DMS53 treated with DMSO at 0.1 percent for 48 hours (cell line): Measurements from ENCODE around the gene POU4F1.
A peak's percentile ranks its signal among the peaks of the same experiment; 100 is the strongest.
"Not testable (repeated sequence)": the region's sequence is repeated elsewhere in the genome, so short reads cannot be mapped to it uniquely, and the experiment has no call there.

Experiments
- DNase-seq: peaks from one replicate; lab custom pipeline; 2025; ENCODE audit not compliant: unreplicated experiment; lab: John Stamatoyannopoulos, UW

The POU4F1 gene, protein sequence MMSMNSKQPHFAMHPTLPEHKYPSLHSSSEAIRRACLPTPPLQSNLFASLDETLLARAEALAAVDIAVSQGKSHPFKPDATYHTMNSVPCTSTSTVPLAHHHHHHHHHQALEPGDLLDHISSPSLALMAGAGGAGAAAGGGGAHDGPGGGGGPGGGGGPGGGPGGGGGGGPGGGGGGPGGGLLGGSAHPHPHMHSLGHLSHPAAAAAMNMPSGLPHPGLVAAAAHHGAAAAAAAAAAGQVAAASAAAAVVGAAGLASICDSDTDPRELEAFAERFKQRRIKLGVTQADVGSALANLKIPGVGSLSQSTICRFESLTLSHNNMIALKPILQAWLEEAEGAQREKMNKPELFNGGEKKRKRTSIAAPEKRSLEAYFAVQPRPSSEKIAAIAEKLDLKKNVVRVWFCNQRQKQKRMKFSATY

DNA sequence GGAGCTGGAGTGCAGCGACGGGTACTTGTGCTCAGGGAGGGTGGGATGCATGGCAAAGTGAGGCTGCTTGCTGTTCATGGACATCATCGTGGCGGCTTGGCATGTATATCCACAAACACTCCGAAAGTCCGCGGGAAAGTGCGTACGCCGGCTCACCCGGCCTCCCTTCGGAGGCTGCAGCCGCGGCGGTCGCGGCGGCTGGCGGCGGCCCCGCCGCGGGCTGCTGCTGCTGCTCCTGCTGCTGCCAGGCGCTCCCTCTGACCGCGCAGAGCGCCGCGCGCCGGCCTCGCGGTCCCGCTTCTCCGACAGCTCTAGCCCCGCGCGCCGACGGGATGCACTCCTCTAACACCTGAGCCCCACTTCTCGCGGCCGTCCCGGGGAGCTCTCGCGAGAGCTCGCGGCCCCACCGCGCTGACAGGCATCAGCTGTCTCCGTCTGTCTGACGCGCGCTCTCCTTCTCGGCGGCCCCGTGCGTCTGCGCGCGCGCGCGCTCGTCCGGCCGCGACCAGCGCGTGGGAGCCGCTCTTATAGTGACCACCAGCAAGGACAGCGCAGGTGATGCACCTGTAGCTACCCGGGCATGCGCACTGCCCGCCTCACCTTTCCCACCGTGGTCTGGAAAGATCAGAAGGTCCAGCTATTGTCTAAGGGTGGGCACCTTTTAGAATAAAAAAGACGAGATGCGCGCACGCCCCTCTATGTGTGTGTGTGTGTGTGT, at the start of gene POU4F1:
TSS of gene POU4F1 (minus strand) at position 313 of the 718 bp plus-strand sequence. CDS start at position 87, 226 bp downstream.
- DNase-seq: peak; percentile 48

DNA sequence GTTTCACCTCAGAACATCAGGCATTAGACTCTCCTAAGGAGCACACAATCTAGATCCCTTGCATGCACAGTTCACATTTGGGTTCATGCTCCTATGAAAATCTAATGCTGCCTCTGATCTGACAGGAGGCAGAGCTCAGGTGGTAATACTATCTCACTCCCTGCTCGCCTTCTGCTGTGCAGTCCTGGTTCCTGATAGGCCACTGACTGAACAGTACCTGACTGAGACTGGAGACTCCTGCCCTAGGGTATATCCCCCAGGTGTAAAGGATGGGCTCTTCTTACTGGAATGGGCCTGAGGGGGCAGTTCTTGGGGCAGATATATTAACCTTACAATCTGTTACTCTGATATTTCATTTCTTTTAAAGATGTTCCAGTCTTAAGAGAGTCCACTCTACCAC, 49.3 kb upstream of the POU4F1 start:
- DNase-seq: no peak

DNA sequence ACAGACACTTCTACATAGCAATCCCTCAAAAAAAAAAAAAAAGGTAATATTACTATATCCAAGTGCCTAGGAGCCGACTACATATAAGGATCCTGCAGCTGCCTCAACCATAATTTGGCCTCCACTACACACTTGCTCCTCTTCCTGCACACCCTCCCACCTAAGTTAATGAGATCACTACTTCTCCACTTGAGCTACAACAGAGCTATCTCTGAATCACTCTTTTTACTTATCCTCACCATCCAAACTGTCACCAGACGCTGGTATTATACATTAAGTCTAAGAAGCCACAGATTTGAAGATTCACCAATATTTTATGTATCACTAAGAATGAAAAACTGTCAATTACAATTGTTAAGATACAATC, 47.3 kb upstream of the POU4F1 start:
- no peak for DNase-seq

DNA sequence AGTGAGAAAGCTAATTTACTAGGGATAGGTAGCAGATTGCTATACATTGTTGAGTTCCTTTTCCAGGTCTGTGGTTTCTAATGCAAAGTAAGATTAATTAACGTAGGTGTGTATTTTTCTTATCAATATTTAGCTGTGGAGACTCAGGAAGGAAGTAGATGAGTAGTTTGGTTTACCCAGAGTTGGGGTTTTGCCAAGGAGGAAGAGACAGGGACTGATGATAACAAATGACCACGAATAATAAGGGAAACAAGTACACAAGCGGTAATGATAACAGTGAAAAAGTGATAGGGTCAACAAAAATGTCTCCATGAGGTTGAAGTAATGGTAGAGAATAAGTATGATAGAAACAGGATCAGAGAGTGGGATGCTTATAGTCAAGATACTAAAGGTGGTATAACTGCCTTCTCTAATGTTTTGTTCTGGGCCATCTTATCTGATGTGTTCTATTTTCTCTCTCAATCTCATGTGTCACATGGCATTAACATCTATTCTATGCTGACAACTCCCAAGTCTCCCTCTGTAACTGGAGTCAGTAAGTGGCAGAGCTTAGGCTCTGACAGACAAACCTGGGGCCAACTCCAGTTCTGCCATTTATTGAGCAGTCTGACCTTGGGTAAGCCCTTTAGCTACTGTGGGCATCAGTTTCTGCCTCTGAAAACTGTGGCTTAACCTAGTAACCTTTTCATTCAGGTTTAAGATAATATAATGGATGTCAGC, 46.8 kb upstream of the POU4F1 start:
- no peak for DNase-seq

DNA sequence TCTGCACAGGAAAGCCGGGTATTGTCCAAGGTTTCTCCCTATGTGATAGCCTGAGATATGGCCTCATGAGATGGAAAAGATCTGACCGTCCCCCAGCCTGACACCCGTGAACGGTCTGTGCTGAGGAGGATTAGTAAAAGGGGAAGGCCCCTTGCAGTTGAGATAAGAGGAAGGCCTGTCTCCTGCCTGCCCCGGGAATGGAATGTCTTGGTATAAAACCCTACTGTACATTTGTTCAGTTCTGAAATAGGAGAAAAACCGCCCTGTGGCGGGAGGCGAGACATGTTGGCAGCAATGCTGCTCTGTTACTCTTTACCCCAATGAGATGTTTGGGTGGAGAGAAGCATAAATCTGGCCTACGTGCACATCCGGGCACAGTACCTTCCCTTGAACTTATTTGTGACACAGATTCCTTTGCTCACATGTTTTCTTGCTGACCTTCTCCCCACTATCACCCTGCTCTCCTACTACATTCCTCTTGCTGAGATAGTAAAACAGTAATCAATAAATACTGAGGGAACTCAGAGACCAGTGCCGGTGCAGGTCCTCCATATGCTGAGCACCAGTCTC, 43.8 kb upstream of the POU4F1 start:
- not testable (repeated sequence) for DNase-seq

DNA sequence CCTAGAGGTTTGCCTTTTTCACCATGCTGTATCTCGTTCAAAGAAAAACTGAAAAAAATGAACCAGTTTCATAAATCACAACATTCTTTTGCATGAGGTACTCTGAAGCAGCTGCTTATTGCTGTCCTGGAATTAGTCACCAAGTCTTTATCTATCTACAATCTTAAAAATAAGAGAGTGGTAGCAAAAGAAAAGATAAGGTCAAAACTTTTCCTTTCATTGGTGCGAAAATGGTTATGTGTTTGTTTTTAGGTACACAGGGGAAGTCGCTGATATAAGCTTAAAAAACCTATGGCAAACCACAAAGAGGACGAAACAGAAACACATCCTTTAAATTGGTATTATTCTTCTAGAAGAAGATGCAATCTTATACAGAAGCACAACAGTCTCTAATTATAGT, 34.9 kb upstream of the POU4F1 start:
- no peak for DNase-seq

DNA sequence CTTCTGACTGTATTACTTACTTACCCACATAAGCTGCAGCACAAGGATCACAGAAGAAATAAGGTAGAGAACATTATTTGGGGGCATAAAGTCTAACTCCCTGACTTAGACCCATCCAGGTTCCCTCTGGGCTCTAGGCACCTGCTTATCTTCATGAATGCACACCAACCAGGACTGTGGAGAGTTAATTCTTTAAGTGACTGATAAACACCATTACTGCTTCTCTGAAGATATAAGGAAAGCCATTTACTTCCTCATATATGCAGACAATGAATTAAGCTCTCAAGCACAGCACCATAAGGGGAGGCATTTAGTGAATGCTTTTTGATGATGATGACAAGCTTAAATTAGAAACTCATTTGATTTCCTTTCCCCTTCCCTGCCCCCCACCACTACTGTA, 33.1 kb upstream of the POU4F1 start:
- DNase-seq: no peak

DNA sequence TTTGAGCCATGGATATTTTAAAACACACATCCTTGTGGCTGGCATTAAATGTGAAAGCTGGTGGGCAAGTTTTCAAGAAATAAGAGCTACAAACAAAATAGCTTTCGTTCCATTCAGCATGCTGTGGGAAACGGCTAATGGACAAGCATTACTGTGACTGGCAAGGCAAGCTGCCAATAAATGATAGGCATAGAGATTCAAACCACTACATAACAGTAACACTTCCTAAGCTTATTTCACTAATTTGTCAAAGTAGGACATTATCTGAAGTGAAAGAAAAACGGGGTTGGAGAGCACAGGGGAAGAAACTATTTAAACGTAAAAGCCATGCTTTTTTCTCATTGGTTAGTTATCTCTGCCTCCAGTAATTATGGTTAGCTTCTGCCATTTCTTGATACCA, 29.6 kb upstream of the POU4F1 start:
- DNase-seq: no peak

DNA sequence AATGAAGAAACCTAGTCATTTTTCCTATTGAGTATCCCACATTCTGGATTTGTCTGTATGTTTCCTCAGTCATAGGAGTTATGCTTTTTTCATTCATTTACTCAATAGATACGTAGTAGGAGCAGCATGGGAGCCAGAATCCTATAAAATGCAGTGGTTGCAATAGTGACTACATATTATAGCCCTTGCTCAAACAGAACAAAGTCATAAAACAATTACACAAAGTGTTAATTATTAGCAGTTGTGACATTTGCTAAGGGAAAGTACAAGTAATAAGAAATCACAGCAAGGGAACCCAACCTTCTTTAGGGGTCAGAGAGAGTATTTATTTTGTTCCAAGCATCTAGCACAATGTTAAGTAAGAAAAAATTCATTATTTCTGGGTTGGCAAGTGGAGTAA, 27.7 kb upstream of the POU4F1 start:
- no peak for DNase-seq

DNA sequence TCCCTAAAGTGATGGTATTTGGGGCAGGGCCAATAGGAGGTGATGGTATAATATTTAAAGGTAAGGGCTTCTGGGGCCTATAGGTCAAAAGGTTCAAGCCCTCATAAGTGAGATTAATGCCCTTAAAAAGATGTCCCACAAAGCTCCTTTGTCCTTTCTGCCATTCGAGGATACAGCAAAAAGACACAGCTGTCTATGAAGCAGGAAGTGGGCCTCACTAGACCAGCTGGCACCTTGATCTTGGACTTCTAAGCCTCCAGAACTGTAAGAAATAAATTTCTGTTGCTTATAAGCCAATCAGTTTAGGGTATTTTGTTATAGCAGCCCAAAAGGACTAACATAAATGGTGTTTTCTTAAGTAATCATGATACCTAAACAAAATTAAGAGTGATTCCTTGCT, 27.2 kb upstream of the POU4F1 start:
- DNase-seq: no peak

DNA sequence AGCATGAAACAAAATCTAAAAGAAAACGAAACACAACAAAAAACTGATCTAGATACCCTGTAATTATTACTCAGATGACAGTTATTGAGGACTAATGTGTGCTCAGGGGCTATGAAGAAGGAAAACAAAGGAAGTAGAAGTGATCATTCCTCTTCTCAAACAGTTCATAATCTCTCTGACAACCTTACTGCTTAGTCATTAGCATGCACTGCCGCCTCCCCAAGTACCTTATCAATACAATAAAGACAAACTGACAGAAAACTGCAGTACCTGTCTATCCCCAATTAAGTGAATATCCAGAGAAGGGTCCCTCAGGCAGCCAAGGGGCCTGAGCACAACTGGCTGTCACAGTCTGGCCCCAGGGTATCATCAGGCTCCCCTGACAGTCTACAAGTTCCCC, 22.0 kb upstream of the POU4F1 start:
- DNase-seq: no peak

DNA sequence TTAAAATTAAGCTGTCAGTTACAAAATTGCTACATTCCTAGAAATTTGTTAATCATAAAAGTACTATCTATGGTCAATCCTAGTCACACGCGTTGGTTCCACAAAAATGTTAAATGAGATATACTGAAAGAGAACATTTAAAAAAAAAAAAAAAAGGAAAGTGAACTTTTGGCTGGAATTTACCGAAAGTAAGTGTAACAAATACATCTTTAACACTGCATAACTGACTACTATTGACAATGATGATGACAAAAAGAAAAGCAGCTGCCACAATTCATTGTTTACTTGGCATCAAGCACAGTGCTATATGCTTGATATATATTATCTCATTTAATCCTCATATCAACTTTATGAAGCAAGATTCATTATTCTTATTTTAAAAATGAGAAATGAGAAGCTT, 19.8 kb upstream of the POU4F1 start:
- no peak for DNase-seq

DNA sequence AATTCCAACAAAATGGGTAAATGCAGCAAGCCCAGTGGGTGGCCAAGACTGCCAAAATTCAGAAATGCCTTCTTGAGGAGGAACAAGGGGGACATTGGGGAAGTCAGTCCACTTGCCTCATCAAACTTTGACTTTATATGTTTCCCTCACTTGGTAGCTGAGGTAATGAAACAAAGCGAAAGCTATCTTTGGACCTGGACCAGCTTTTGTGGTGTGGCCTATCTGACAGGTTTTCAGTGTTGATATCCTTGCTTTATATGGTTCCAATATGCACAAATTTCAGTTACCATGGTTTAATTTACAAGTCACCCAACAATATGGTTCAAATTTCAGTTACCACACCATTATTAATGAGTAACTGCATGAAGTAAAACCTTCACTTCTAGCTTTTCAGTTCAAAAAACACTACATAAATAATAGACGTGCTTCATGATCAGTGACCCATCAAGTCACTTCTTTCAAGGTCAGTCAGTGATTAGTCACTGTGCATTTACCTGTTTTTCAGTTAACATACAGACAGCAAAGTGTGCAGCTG, 17.7 kb upstream of the POU4F1 start:
- DNase-seq: peak; percentile 30

DNA sequence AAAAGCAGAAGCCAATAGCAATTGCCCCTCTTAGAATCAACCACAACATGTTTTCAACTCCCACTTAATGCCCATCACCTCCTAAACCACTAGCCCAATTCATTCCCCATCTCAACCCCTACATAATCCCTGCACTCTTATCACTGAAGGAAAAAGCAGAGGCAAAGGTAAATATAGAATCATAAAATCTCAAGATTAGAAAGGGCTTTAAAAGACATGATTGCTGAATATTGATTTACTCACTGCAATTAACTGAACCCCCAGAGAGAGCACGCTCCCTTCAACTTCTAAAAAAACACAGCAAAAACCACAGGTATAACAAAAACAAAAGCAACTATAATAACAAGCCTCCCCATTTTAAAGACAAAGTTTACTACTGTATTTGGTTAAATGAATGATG, 15.1 kb upstream of the POU4F1 start:
- DNase-seq: no peak

DNA sequence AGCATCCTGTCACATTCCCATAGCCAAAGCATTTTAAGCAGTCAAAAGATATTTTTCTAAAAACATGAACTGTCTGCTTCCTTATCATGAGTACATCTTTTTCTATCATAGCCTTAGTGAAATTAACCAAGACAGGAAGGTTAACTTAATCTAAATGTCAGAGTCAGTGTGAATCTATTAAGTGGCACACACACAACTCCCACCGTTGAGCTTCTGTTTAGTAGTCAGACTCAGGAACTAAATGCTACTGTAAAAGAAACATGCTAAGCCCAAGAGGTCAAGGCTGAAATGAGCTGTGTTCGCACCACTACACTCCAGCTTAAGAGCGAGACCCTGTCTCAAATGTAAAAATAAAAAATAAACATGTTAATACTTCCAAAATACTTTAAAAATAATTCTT, 7.7 kb upstream of the POU4F1 start:
- no peak for DNase-seq

DNA sequence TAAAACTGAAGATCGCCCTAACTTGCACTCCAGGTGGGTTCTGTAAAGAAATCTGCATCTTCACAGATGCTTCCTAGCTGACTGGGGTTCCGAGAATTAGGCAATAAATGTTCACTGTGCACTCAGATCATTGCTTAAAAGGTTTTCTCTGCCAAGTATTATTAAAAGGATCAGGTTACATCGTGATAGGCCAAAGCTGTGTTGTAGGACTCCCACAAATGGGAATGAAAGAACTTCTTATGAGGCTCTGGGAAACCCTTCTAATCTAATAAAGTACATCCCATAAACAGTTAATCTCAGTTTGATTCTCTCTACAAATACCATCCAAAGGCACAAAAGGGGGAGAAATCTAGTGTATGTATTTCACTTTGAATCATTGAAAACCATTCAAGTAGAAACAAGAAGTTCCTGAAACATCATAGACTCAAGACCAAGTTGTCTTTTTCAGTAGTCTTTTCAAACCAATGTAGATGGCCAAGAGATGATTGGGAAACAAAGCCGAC, 7.1 kb upstream of the POU4F1 start:
- no peak for DNase-seq

DNA sequence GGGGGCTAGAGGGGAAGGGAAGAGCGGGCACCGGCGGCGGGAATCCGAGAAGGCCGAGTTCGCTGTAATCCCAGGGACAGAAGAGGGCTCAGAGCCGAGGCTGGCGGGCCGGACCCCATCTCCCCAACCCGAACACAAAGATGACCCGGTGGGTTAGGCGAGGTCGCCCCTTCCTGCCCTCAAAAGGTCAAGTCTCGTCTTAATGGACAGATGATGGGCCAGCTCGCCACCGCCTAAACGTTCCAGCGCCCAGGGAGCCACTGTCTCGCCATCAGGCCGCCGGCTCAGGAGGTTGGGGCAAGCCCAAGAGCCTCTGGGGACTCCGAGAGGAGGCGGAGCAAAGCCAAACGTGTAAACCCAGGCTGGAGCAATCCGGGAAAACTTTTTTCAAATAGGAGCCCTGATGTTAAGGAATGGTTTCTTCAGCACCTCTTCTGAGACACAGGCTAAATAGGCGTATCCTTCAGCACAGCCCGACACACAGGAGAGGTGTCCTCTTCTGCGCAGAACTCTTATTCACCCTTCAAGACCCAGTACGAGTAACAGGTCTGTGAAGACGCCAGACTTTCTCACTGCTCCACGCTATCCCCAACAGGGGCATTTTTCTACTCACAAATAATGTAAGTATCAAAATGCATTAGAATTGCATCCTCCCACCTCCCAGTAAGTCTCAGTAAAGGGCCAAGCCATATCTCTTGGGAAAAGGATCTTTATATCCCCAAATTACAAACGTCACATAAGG, 6.3 kb upstream of the POU4F1 start:
- no peak for DNase-seq

DNA sequence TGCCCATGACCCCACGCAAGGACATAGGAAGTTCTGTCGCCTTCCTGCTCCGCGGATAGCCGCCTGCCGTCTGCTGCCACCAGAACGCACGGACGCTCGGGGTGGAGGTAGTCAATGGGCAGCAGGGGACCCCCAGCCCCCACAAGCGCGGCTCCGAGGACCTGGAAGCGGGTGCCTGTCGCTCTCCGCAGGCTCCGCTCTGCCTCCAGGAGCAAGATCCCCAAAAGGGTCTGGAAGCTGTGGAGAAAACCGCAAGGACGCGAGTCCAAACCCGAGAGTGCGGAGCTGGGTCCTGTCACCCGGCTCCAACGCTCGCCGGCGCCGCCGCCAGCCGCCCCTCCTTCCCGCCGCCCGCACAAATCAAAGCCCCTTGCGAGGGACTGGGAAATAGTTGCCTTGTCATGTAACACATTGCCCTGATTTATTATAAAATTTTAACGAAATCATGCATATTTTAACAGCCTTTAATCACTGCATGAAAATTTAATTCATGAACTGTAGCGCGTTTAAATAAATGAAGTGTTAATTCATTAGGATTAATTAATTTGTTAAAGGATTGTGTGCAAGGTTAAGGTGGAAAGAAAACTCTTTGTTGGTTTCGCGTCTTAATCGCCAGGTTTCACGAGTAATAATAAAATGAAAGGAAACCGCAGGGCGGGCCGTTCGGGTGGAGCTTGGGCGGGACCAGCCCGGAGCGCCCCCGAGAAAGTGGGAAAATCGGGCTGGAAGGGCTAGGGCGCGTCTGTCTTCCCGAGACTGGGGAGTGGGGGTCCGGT, 5.5 kb upstream of the POU4F1 start:
- no peak for DNase-seq

DNA sequence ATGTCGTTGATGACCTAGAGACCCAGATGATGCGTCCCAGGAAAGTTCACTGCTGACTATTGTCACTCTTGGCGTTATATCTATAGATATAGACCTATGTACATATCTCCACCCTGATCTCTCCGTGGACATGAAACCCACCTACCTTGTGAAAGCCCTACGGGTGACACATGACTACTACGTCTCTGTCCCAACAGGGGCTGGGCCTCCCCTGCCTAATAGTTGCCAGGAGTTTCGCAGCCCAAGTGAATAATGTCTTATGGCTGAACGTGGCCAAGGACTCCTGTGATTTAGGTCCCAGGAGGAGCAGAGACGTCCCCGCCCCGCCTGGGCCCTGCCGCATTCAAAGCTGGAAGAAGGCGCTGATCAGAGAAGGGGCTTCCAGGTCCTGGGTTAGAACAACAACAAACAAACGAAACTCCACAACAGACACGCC, 4.9 kb upstream of the POU4F1 start:
- no peak for DNase-seq
